Cardiac fibroblast (primary cell): ENCODE measurements around the gene WWC1.
A peak's percentile ranks its signal among the peaks of the same experiment; 100 is the strongest.

Experiments
- DNase-seq, 2 donors: peaks; one replicate each; pipeline versions ENCODE4 v3.0.0 to v3.0.0-alpha.2; 2010; ENCODE audit warnings: low read depth in 2 of 2
- H3K4me3 ChIP-seq, 2 donors: replicated peaks in 1 of 2; 1 replicate in 1 of 2; 2 replicates in 1 of 2; pipeline ENCODE4 v1.5.1; 2011; ENCODE audit warnings: low read depth in 2 of 2, low read length in 2 of 2, mild to moderate bottlenecking in 2 of 2, moderate library complexity in 1 of 2
- TF ChIP-seq, protein P1 (sequence below): IDR thresholded peaks from one replicate; pipeline ENCODE4 v1.5.1; 2011; ENCODE audit warnings: low read depth, mild to moderate bottlenecking, low read length, inconsistent platforms

Gene WWC1

DNA sequence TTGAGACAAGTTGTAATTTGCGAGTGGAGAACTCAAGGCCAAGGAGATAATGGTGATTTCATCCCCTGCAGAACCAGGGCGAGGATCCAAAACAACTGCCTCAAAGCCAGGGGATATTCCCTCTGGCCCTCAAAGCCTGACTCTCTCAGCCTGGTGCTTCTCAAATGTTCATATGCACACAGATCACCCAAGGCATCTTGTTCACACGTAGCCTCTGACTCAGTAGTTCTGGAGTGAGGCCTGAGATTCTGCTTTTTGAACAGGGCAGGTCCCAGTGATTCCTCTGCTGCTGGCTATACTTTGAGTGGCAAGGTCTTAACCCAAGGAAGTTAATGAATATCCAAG, 30.2 kb upstream of the WWC1 start:
- no peak overlapping the region for H3K4me3 ChIP-seq
- DNase-seq: peak in 1 of 2 donors; percentile 15
- TF ChIP-seq, protein P1, sequence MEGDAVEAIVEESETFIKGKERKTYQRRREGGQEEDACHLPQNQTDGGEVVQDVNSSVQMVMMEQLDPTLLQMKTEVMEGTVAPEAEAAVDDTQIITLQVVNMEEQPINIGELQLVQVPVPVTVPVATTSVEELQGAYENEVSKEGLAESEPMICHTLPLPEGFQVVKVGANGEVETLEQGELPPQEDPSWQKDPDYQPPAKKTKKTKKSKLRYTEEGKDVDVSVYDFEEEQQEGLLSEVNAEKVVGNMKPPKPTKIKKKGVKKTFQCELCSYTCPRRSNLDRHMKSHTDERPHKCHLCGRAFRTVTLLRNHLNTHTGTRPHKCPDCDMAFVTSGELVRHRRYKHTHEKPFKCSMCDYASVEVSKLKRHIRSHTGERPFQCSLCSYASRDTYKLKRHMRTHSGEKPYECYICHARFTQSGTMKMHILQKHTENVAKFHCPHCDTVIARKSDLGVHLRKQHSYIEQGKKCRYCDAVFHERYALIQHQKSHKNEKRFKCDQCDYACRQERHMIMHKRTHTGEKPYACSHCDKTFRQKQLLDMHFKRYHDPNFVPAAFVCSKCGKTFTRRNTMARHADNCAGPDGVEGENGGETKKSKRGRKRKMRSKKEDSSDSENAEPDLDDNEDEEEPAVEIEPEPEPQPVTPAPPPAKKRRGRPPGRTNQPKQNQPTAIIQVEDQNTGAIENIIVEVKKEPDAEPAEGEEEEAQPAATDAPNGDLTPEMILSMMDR: no peak

DNA sequence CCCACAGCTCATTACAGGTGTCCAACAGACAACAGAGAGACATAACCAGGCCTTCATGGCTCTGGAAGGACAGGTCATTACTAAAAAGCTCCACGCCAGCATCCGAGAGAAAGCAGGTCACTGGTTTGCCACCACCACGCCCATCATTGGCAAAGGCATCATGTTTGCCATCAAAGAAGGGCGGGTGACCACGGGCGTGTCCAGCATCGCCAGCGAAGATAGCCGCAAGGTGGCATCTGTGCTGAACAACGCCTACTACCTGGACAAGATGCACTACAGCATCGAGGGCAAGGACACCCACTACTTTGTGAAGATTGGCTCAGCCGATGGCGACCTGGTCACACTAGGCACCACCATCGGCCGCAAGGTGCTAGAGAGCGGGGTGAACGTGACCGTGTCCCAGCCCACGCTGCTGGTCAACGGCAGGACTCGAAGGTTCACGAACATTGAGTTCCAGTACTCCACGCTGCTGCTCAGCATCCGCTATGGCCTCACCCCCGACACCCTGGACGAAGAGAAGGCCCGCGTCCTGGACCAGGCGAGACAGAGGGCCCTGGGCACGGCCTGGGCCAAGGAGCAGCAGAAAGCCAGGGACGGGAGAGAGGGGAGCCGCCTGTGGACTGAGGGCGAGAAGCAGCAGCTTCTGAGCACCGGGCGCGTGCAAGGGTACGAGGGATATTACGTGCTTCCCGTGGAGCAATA, 29.3 kb upstream of the WWC1 start:
- no peak for DNase-seq
- H3K4me3 ChIP-seq: no peak overlapping the region
- TF ChIP-seq, protein P1: no peak

DNA sequence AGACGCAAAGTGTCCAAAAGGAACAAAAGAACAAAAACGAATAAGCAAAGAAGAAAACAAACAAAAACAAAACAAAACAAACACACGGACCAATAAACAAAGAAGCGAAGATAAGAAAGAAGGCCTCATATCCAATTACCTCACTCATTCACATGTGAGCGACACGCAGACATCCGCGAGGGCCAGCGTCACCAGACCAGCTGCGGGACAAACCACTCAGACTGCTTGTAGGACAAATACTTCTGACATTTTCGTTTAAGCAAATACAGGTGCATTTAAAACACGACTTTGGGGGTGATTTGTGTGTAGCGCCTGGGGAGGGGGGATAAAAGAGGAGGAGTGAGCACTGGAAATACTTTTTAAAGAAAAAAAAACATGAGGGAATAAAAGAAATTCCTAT, 28.3 kb upstream of the WWC1 start:
- H3K4me3 ChIP-seq: no peak overlapping the region
- no peak for DNase-seq
- TF ChIP-seq, protein P1: no peak

DNA sequence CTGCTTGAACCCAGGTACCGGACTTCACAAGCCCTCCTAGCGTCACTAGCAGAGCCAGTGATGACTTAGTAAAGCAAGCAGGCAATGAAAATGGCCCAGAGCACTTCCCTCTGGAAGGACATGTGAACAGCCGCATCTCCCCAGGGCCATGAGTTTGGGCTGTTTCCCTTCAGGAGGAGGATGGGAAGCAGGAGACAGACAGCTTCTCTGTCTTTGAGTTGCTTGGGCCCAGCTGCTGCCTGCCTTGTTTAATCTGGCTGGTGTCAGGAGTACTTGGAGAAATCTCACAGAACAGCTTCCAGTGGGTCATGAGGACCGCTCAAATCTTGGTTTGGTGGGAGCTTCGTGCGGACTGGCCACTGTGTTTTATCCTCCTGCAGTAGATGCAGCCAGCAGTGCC, 25.4 kb upstream of the WWC1 start:
- TF ChIP-seq, protein P1: no peak
- DNase-seq: no peak
- H3K4me3 ChIP-seq: no peak overlapping the region

DNA sequence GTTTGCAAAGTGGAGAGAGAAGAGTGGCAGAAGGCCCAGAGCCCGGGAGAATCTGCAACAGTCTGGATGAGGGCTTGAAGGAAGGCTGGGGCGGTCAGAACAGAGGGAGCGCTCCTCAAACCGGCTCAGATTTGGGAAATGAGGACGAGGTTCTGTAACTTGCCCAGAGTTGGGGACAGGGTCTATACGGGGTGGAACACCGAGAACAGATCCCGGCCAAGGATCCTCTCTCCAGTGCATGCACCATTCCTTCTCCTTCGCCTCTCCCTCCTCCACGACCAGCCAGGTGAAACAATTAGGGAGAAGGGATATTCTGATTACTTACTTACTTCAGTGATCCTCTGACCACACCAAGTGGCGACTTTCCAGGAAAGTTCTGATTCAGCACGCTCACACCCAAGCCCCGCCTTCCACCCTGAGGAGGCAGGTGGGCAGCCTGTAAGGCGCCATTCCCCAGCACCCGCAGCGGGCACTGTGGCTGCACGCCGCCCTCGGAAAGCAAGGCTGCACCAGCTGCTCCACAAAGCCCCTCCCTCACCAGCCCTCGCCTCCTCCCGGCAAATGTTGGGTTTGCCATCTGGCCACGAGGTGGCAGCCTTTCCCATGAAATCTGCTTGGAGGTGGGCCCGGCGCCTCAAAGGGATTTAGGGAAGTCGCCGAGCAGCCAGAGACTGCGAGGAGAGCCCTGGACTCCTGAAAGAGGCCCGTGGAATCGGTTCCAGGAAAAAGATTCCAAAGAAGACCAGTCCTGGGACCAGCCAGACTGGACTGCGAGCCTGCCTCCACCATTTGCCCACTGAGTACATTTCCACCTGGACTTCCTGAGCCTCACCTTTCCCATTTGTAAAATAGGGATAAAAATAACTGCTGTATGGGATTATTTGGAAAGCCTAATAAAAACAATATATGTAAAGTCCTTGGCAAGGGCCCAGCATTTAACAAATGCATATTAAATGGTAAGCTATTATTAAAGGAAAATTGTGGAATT, 22.2 kb upstream of the WWC1 start:
- TF ChIP-seq, protein P1: peak; percentile 87
- H3K4me3 ChIP-seq: peak overlapping the region; percentile 37 to 38
- peak; percentile 82 to 91 for DNase-seq

DNA sequence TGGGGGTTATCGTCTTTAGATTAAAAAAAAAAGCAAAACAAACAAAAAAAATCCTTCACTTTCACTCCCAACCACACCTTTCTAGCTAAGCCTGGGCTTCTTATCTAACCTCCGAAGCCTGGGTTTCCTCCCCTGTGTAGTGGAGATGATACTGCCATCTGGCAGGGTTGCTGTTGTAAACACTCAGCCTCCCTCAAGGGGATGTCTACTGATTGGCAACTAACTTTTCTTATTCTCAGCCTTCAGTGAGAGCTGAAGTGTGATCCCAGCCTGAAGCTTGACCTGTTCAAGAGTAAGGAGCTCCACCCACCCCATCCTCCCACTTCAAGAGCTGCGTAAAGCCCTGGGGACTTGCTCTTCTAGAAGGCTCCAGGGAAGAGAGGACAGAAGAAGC, 21.5 kb upstream of the WWC1 start:
- DNase-seq: peak in 1 of 2 donors; percentile 24
- TF ChIP-seq, protein P1: no peak
- H3K4me3 ChIP-seq: no peak overlapping the region
